Measurements from ENCODE around the gene FALEC. TPM values are rescaled to one million over a fixed set of nuclear protein-coding genes. Genes with fewer than 3 reads are reported as not detected.

FALEC gene
- total and polyA plus RNA-seq, 9 of the 15 experiments (the other 6 are each of a cell fraction or from before 2014, with no cell fraction given): 0.15 to 1.8 (median 0.53) TPM; not detected in 5

- BruUV-seq (replicated peaks): no TSS peak
- ATAC-seq (no peak), FAIRE-seq (no peak), DNase-seq (ENCODE audit: extremely low read depth in 1 of 4, low spot score in 3 of 4) (no peak)
- CTCF ChIA-PET (ENCODE audit: low intra/inter-chr PET ratio): no interaction called here
- H3K4me2 ChIP-seq (ENCODE audit: insufficient read depth, low read length): no peak overlapping the region
- no peak overlapping the region for H3K27ac ChIP-seq (ENCODE audit: extremely low read depth, low read depth, low read length)
- intact Hi-C loops (cut with micrococcal nuclease): no loop called here
- H3K9ac ChIP-seq (ENCODE audit: insufficient read depth in 1 of 2, low read depth in 2 of 2, low read length in 2 of 2): no peak overlapping the region
- H4K20me1 ChIP-seq (replicated peaks; ENCODE audit: control insufficient read depth, insufficient read depth, low read length): peaks cover 19% of the 10 kb centered on the region
- H2AFZ ChIP-seq (ENCODE audit: low read depth, low read length): no peak overlapping the region
- no peaks in the 10 kb centered on the region for H3K9me1 ChIP-seq (ENCODE audit: control insufficient read depth, insufficient read depth, low read length)
- H3K27me3 ChIP-seq (ENCODE audit: control insufficient read depth in 2 of 2, insufficient read depth in 2 of 2, low read length in 2 of 2): no peaks in the 10 kb centered on the region
- no peak for TF ChIP-seq ZNF449 (CRISPR knock-in tag; IDR thresholded peaks at IDR 0.05)
- TF ChIP-seq ZSCAN32 (CRISPR knock-in tag; IDR thresholded peaks at IDR 0.05): no peak
- no peak for TF ChIP-seq ZNF766 (CRISPR knock-in tag; conservative IDR thresholded peaks at IDR 0.05)
- TF ChIP-seq STAT6 (CRISPR knock-in tag; IDR thresholded peaks at IDR 0.05): no peak
- TF ChIP-seq POLR2G (IDR thresholded peaks at IDR 0.05; ENCODE audit: low read depth, low read length): peak; percentile 64; the same call in 1 of the 2 replicates
- TF ChIP-seq RBFOX2 (IDR thresholded peaks at IDR 0.05; ENCODE audit: low read depth, low read length): peak; percentile 58; the same call in 1 of the 2 replicates
- TF ChIP-seq ZBTB7A (IDR thresholded peaks at IDR 0.05; ENCODE audit: borderline replicate concordance, control insufficient read depth, low read depth, low read length): 0 out of 2 replicates have a peak, but pooled peaks have one; percentile 18
- no peak for TF ChIP-seq ATF1 (CRISPR knock-in tag; IDR thresholded peaks at IDR 0.05)
- TF ChIP-seq ATF1 (tag; IDR thresholded peaks at IDR 0.05): no peak
- no peaks in the 10 kb centered on the region for H3K9me3 ChIP-seq (replicated peaks; ENCODE audit: control insufficient read depth, insufficient read depth, low read depth, low read length)
- POLR2A ChIA-PET: interaction anchor here (0.7 to 2.7 kb wide), 7 partner anchors 9 to 172 kb away, joined by 3 to 12 read pairs (median 3); partner anchors contain the start of gene GOLPH3L
- peaks cover 31 to 85% of the 10 kb centered on the region in 2 experiments for H3K4me1 ChIP-seq (replicated peaks in 1 of 2; ENCODE audit: control insufficient read depth in 2 of 2, insufficient read depth in 2 of 2, low read length in 2 of 2)
- H3K36me3 ChIP-seq (ENCODE audit: control insufficient read depth, insufficient read depth, low read length): peaks cover 83% of the 10 kb centered on the region
- in situ Hi-C loops (cut with MboI): no loop called here
- 88% methylated on average over 14 of the region's 26 CpGs for WGBS (ENCODE audit: insufficient coverage, low coverage, missing lambda C conversion rate)
- H3K79me2 ChIP-seq (ENCODE audit: control insufficient read depth, insufficient read depth, low read length): peaks cover 56% of the 10 kb centered on the region
- no peak overlapping the region for H3K4me3 ChIP-seq
These were observed 41.6 kb downstream of the FALEC start for GRCh38 chr1:150557065-150557600.

Measured in K562 (cell line).